H9 (cell line): ENCODE measurements around the gene PRKCA. TPM values are rescaled to one million over a fixed set of nuclear protein-coding genes. Genes with fewer than 3 reads are reported as not detected.

ENCODE experiments used
- DNase-seq: peaks from one replicate; pipeline ENCODE4 v3.0.0-alpha.2; 2017
- H2AFZ ChIP-seq: one replicate; pipeline ENCODE4 v1.6.1; 2013; ENCODE audit warnings: mild to moderate bottlenecking, low read length, control low read depth, moderate library complexity
- H2AK5ac ChIP-seq: 2 replicates; pipeline ENCODE4 v1.6.1; 2013; ENCODE audit warnings: low read length, control low read depth, mixed read lengths; ENCODE audit not compliant: insufficient read length
- H2BK120ac ChIP-seq: one replicate; pipeline ENCODE4 v1.6.1; 2013; ENCODE audit warnings: low read depth, mild to moderate bottlenecking, low read length, control low read depth, inconsistent platforms; ENCODE audit not compliant: poor library complexity, severe bottlenecking
- H2BK12ac ChIP-seq: 2 replicates; pipeline ENCODE4 v1.6.1; 2013; ENCODE audit warnings: low read length, control low read depth, mixed read lengths, low read depth; ENCODE audit not compliant: insufficient read length
- H2BK15ac ChIP-seq: 2 replicates; pipeline ENCODE4 v1.6.1; 2013; ENCODE audit warnings: low read depth, low read length, control low read depth
- H2BK20ac ChIP-seq: one replicate; pipeline ENCODE4 v1.6.1; 2013; ENCODE audit warnings: low read depth, mild to moderate bottlenecking, low read length, control low read depth, inconsistent platforms; ENCODE audit not compliant: poor library complexity, severe bottlenecking
- H2BK5ac ChIP-seq: 2 replicates; pipeline ENCODE4 v1.6.1; 2013; ENCODE audit warnings: low read length, control low read depth, mixed read lengths; ENCODE audit not compliant: insufficient read length
- H3K14ac ChIP-seq: 2 replicates; pipeline ENCODE4 v1.6.1; 2013; ENCODE audit warnings: low read length, control low read depth; ENCODE audit not compliant: insufficient read depth
- H3K18ac ChIP-seq: 2 replicates; pipeline ENCODE4 v1.6.1; 2013; ENCODE audit warnings: low read depth, mild to moderate bottlenecking, mixed read lengths, low read length, control low read depth; ENCODE audit not compliant: insufficient read length
- H3K23ac ChIP-seq: 2 replicates; pipeline ENCODE4 v1.6.1; 2013; ENCODE audit warnings: low read length, control low read depth, mixed read lengths, low read depth; ENCODE audit not compliant: insufficient read length
- H3K23me2 ChIP-seq: 2 replicates; pipeline ENCODE4 v1.6.1; 2013; ENCODE audit warnings: low read depth, mild to moderate bottlenecking, mixed read lengths, low read length, control low read depth; ENCODE audit not compliant: insufficient read length, poor library complexity, severe bottlenecking
- H3K27ac ChIP-seq: 2 replicates; pipeline ENCODE4 v1.5.1; 2013; ENCODE audit warnings: low read length, control low read depth, mixed read lengths, low read depth; ENCODE audit not compliant: insufficient read length
- H3K27me3 ChIP-seq: 2 replicates; pipeline ENCODE4 v1.6.1; 2013; ENCODE audit warnings: low read length, control low read depth, inconsistent platforms; ENCODE audit not compliant: insufficient read depth
- H3K4ac ChIP-seq: 2 replicates; pipeline ENCODE4 v1.6.1; 2013; ENCODE audit warnings: low read depth, mild to moderate bottlenecking, control low read depth, inconsistent platforms, low read length, moderate library complexity
- H3K4me1 ChIP-seq: 2 replicates; pipeline ENCODE4 v1.6.1; 2013; ENCODE audit warnings: low read length, control low read depth, inconsistent platforms; ENCODE audit not compliant: insufficient read depth
- H3K4me2 ChIP-seq: 2 replicates; pipeline ENCODE4 v1.6.1; 2013; ENCODE audit warnings: low read length, control low read depth, mixed read lengths; ENCODE audit not compliant: insufficient read length, insufficient read depth
- H3K56ac ChIP-seq: 2 replicates; pipeline ENCODE4 v1.6.1; 2013; ENCODE audit warnings: low read depth, mild to moderate bottlenecking, mixed read lengths, low read length, control low read depth; ENCODE audit not compliant: insufficient read length
- H3K79me1 ChIP-seq: 2 replicates; pipeline ENCODE4 v1.6.1; 2013; ENCODE audit warnings: low read depth, mild to moderate bottlenecking, moderate library complexity, low read length, control low read depth, inconsistent platforms; ENCODE audit not compliant: insufficient read depth, poor library complexity, severe bottlenecking
- H3K79me2 ChIP-seq: 2 replicates; pipeline ENCODE4 v1.6.1; 2013; ENCODE audit warnings: low read length, control low read depth, inconsistent platforms; ENCODE audit not compliant: insufficient read depth
- H3K9ac ChIP-seq: 2 replicates; pipeline ENCODE4 v1.6.1; 2013; ENCODE audit warnings: low read length, control low read depth, mixed read lengths; ENCODE audit not compliant: insufficient read length; ENCODE audit errors: extremely low read depth
- H3K9me3 ChIP-seq: one replicate; pipeline ENCODE4 v1.6.1; 2013; ENCODE audit warnings: low read depth, low read length, inconsistent platforms; ENCODE audit not compliant: control insufficient read depth
- H3T11ph ChIP-seq: one replicate; pipeline ENCODE4 v1.6.1; 2013; ENCODE audit warnings: mild to moderate bottlenecking, low read length, control low read depth, inconsistent platforms
- H4K20me1 ChIP-seq: one replicate; pipeline ENCODE4 v1.6.1; 2013; ENCODE audit not compliant: control insufficient read depth, insufficient read length, insufficient read depth
- H4K5ac ChIP-seq: 2 replicates; pipeline ENCODE4 v1.6.1; 2013; ENCODE audit warnings: low read depth, mild to moderate bottlenecking, mixed read lengths, low read length, control low read depth; ENCODE audit not compliant: insufficient read length
- H4K8ac ChIP-seq: replicated peaks from 2 replicates; pipeline ENCODE4 v1.6.1; 2013; ENCODE audit warnings: low read length, control low read depth, mixed read lengths, low read depth; ENCODE audit not compliant: insufficient read length
- H4K91ac ChIP-seq: 2 replicates; pipeline ENCODE4 v1.6.1; 2013; ENCODE audit warnings: low read depth, mild to moderate bottlenecking, moderate library complexity, mixed read lengths, low read length, control low read depth; ENCODE audit not compliant: insufficient read length
- H3K27ac Mint-ChIP-seq, 3 experiments: 2 replicates in 2 of 3; 3 replicates in 1 of 3; pipeline ENCODE4 v1.8.0; 2020 to 2021; ENCODE audit warnings: mixed read lengths in 3 of 3, mild to moderate bottlenecking in 1 of 3, moderate library complexity in 1 of 3
- H3K27me3 Mint-ChIP-seq: 2 replicates; pipeline ENCODE4 v1.8.0; 2021; ENCODE audit warnings: low read depth, mild to moderate bottlenecking, moderate library complexity, mixed read lengths
- H3K36me3 Mint-ChIP-seq, 3 experiments: 2 replicates in 2 of 3; 3 replicates in 1 of 3; pipeline ENCODE4 v1.8.0; 2020 to 2021; ENCODE audit warnings: low read depth in 3 of 3, mixed read lengths in 3 of 3; ENCODE audit not compliant: insufficient read depth in 1 of 3
- H3K4me1 Mint-ChIP-seq, 2 experiments: 2 replicates each; pipeline ENCODE4 v1.8.0; 2020; ENCODE audit warnings: mixed read lengths in 2 of 2
- H3K4me3 Mint-ChIP-seq, 2 experiments: 2 replicates in 1 of 2; 3 replicates in 1 of 2; pipeline ENCODE4 v1.8.0; 2020 to 2021; ENCODE audit warnings: mild to moderate bottlenecking in 2 of 2, mixed read lengths in 2 of 2, moderate library complexity in 1 of 2
- H3K9me3 Mint-ChIP-seq, 2 experiments: 2 replicates in 1 of 2; 3 replicates in 1 of 2; pipeline ENCODE4 v1.8.0; 2020; ENCODE audit warnings: mild to moderate bottlenecking in 2 of 2, mixed read lengths in 2 of 2, moderate library complexity in 1 of 2
- WGBS: extraction: QIAGEN DNeasy Blood & Tissue Kit; methylation state at CpG from one replicate; pipeline ENCODE4 v1.1.7; 2013; ENCODE audit warnings: missing lambda C conversion rate, low lambda C conversion rate, mixed read lengths; ENCODE audit not compliant: insufficient read length; ENCODE audit errors: extremely low coverage; 5-methylcytosine and 5-hydroxymethylcytosine counted together
- total RNA-seq: library from RNA; stranded (reverse); gene quantifications from 2 replicates; pipeline ENCODE4 v1.2.1, GENCODE V29; 2021
- TF ChIP-seq, protein P1 (sequence below): fragments of 200-600 bp; sonication (generic); conservative IDR thresholded peaks from 3 replicates; pipeline ENCODE4 v1.8.0; 2021; ENCODE audit warnings: antibody characterized with exemption, mild to moderate bottlenecking

PRKCA gene
- total RNA-seq, 1 experiment from 2014 or later: 10.5 TPM

DNA sequence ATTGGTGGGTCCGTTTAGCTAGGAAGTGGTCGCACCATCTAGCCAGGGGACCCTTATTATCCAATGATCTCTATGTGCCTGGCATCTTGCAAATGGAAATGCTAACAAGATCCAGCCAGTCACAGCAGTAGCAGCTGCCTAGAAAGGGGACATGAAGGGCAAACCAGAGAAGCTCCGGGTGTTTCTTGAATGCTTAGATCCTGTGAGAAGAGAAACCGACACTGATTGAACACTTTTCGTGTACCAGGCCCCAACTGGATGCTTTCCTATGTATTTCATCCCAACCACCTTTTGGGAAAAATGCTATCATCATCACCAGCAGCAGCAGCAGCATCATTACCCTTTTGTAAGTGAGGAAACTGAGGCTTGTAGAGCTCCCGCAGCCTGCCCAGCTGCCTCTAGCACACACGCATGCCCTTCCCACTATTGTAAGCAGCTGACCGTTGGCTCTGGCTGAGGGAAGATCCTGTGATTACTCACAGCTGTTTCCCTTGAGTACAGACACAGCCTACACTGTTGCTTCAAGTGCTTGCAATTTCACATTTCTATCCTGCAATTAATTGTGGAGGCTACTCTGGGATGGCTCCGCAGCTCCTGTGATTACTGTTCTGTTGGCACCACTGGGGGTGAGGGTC lies 351.8 kb downstream of the PRKCA start:
- no peak overlapping the region for H3K4me3 Mint-ChIP-seq
- no CpG with 5 or more reads among the region's 9 CpGs for WGBS
- H3K36me3 Mint-ChIP-seq: peaks cover 0 to 1% (median 0%) of the 10 kb centered on the region in 3 experiments; a peak in 1 of 7 replicates
- H3K79me2 ChIP-seq: no peaks in the 10 kb centered on the region
- no peak overlapping the region for H2BK15ac ChIP-seq
- no peaks in the 10 kb centered on the region; the same call in 1 of the 2 replicates for H3K27me3 Mint-ChIP-seq
- no peak for DNase-seq
- no peak overlapping the region for H3K4ac ChIP-seq
- no peak overlapping the region for H2AK5ac ChIP-seq
- H3K79me1 ChIP-seq: no peaks in the 10 kb centered on the region
- H3K9me3 ChIP-seq: no peaks in the 10 kb centered on the region
- H2BK20ac ChIP-seq: no peak overlapping the region
- H4K20me1 ChIP-seq: no peaks in the 10 kb centered on the region
- no peak overlapping the region for H3K4me2 ChIP-seq
- H4K5ac ChIP-seq: no peak overlapping the region
- peaks cover 24 to 30% of the 10 kb centered on the region in 2 experiments for H3K4me1 Mint-ChIP-seq
- H2BK5ac ChIP-seq: no peak overlapping the region
- H4K91ac ChIP-seq: no peak overlapping the region
- no peak overlapping the region; a peak in 2 of 7 replicates for H3K27ac Mint-ChIP-seq
- H2AFZ ChIP-seq: no peak overlapping the region
- H3K18ac ChIP-seq: no peak overlapping the region
- no peak overlapping the region for H3K23ac ChIP-seq
- H3K23me2 ChIP-seq: no peaks in the 10 kb centered on the region
- no peak overlapping the region for H3K56ac ChIP-seq
- no peaks in the 10 kb centered on the region for H3K27me3 ChIP-seq
- no peak overlapping the region for H2BK120ac ChIP-seq
- H3K4me1 ChIP-seq: peaks cover 3% of the 10 kb centered on the region; the same call in 1 of the 2 replicates
- H2BK12ac ChIP-seq: no peak overlapping the region
- H3T11ph ChIP-seq: no peak overlapping the region
- no peaks in the 10 kb centered on the region for H3K9me3 Mint-ChIP-seq
- H3K14ac ChIP-seq: no peak overlapping the region
- H4K8ac ChIP-seq: no peak overlapping the region
- no peak overlapping the region for H3K27ac ChIP-seq
- no peak overlapping the region for H3K9ac ChIP-seq
- TF ChIP-seq, protein P1, sequence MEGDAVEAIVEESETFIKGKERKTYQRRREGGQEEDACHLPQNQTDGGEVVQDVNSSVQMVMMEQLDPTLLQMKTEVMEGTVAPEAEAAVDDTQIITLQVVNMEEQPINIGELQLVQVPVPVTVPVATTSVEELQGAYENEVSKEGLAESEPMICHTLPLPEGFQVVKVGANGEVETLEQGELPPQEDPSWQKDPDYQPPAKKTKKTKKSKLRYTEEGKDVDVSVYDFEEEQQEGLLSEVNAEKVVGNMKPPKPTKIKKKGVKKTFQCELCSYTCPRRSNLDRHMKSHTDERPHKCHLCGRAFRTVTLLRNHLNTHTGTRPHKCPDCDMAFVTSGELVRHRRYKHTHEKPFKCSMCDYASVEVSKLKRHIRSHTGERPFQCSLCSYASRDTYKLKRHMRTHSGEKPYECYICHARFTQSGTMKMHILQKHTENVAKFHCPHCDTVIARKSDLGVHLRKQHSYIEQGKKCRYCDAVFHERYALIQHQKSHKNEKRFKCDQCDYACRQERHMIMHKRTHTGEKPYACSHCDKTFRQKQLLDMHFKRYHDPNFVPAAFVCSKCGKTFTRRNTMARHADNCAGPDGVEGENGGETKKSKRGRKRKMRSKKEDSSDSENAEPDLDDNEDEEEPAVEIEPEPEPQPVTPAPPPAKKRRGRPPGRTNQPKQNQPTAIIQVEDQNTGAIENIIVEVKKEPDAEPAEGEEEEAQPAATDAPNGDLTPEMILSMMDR: no peak
